Ectodermal cell (in vitro differentiated cells): ENCODE measurements around the gene DNASE1L1.
"Not testable (repeated sequence)": the region's sequence is repeated elsewhere in the genome, so short reads cannot be mapped to it uniquely, and the experiment has no call there.

Experiments
- H3K27ac ChIP-seq: 2 replicates; pipeline ENCODE4 v1.7.0; 2013; ENCODE audit warnings: mild to moderate bottlenecking, low read depth, low read length; ENCODE audit not compliant: insufficient read depth, poor library complexity, severe bottlenecking
- H3K27me3 ChIP-seq: 2 replicates; pipeline ENCODE4 v1.7.0; 2013; ENCODE audit warnings: mild to moderate bottlenecking, low read length; ENCODE audit not compliant: insufficient read depth, control insufficient read depth, poor library complexity, severe bottlenecking
- H3K36me3 ChIP-seq: one replicate; pipeline ENCODE4 v1.7.0; 2013; ENCODE audit warnings: low read length; ENCODE audit not compliant: control insufficient read depth, insufficient read depth
- H3K4me1 ChIP-seq: one replicate; pipeline ENCODE4 v1.7.0; 2013; ENCODE audit warnings: low read length; ENCODE audit not compliant: control insufficient read depth, insufficient read depth
- H3K4me3 ChIP-seq: 2 replicates; pipeline ENCODE4 v1.7.0; 2013; ENCODE audit warnings: low read depth, low read length, control low read depth; ENCODE audit not compliant: insufficient read depth
- H3K9me3 ChIP-seq: 2 replicates; pipeline ENCODE4 v1.7.0; 2013; ENCODE audit warnings: mild to moderate bottlenecking, low read length, moderate library complexity; ENCODE audit not compliant: control insufficient read depth
- WGBS, 2 experiments: methylation state at CpG; one replicate each; pipeline ENCODE4 v1.1.7; 2013; ENCODE audit warnings: missing lambda C conversion rate in 2 of 2; 5-methylcytosine and 5-hydroxymethylcytosine counted together

DNASE1L1 gene

GRCh38 chrX:154408659-154409221, 314 bp downstream of the DNASE1L1 start:
- H3K4me1 ChIP-seq, result peaks cover 4% of the 10 kb centered on the region
- 53 to 55% methylated on average over 10 of the region's 10 CpGs for WGBS, 2 experiments
- no peaks in the 10 kb centered on the region for H3K9me3 ChIP-seq
- H3K27me3 ChIP-seq, result no peaks in the 10 kb centered on the region
- peak overlapping the region; percentile 13 for H3K4me3 ChIP-seq
- no peak overlapping the region for H3K27ac ChIP-seq
- H3K36me3 ChIP-seq, result no peaks in the 10 kb centered on the region

- WGBS, 2 experiments, result 92 to 96% methylated on average over 16 of the region's 16 CpGs
- H3K36me3 ChIP-seq, result peaks cover 7% of the 10 kb centered on the region
- no peaks in the 10 kb centered on the region for H3K27me3 ChIP-seq
- H3K4me1 ChIP-seq, result no peaks in the 10 kb centered on the region
- H3K4me3 ChIP-seq, result no peak overlapping the region
- H3K27ac ChIP-seq, result no peak overlapping the region
- no peaks in the 10 kb centered on the region for H3K9me3 ChIP-seq
Observed at GRCh38 chrX:154404625-154405192, 4.3 kb downstream of the DNASE1L1 start.

GRCh38 chrX:154403858-154404257, 5.2 kb downstream of the DNASE1L1 start:
- Histone ChIP-seq H3K4me1 (no peaks in the 10 kb centered on the region), H3K9me3 (no peaks in the 10 kb centered on the region), H3K4me3 (no peak overlapping the region), H3K36me3 (peaks cover 12% of the 10 kb centered on the region), H3K27ac (no peak overlapping the region), H3K27me3 (no peaks in the 10 kb centered on the region)
- WGBS, 2 experiments, result 97 to 100% methylated on average over 3 to 4 of the region's 4 CpGs

GRCh38 chrX:154403192-154403591, 5.9 kb downstream of the DNASE1L1 start:
- H3K4me3 ChIP-seq, result no peak overlapping the region
- H3K27me3 ChIP-seq, result no peaks in the 10 kb centered on the region
- H3K36me3 ChIP-seq, result peaks cover 12% of the 10 kb centered on the region
- no peaks in the 10 kb centered on the region for H3K4me1 ChIP-seq
- 92% methylated on average over 10 of the region's 10 CpGs for WGBS, 2 experiments
- H3K9me3 ChIP-seq, result no peaks in the 10 kb centered on the region
- no peak overlapping the region for H3K27ac ChIP-seq

- H3K4me3 ChIP-seq, result no peak overlapping the region
- no peak overlapping the region for H3K27ac ChIP-seq
- H3K36me3 ChIP-seq, result peaks cover 12% of the 10 kb centered on the region
- no peaks in the 10 kb centered on the region for H3K9me3 ChIP-seq
- no peaks in the 10 kb centered on the region for H3K4me1 ChIP-seq
- WGBS, 2 experiments, result 88 to 89% methylated on average over 19 of the region's 19 CpGs
- H3K27me3 ChIP-seq, result no peaks in the 10 kb centered on the region
Observed at GRCh38 chrX:154402622-154403127, 6.4 kb downstream of the DNASE1L1 start.

- H3K4me1 ChIP-seq, result no peaks in the 10 kb centered on the region
- H3K36me3 ChIP-seq, result peaks cover 12% of the 10 kb centered on the region
- H3K27me3 ChIP-seq, result no peaks in the 10 kb centered on the region
- no peaks in the 10 kb centered on the region for H3K9me3 ChIP-seq
- 77 to 80% methylated on average over 4 to 6 of the region's 6 CpGs for WGBS, 2 experiments
- H3K4me3 ChIP-seq, result no peak overlapping the region
- H3K27ac ChIP-seq, result no peak overlapping the region
Observed at GRCh38 chrX:154401918-154402621, 7.0 kb downstream of the DNASE1L1 start.

GRCh38 chrX:154401045-154401799, 7.8 kb downstream of the DNASE1L1 start:
- 77 to 84% methylated on average over 6 of the region's 6 CpGs for WGBS, 2 experiments
- Histone ChIP-seq H3K4me1 (no peaks in the 10 kb centered on the region), H3K9me3 (no peaks in the 10 kb centered on the region), H3K4me3 (no peak overlapping the region), H3K36me3 (peaks cover 12% of the 10 kb centered on the region), H3K27me3 (no peaks in the 10 kb centered on the region), H3K27ac (no peak overlapping the region)

- not testable (repeated sequence) for H3K4me1 ChIP-seq, H3K27ac ChIP-seq, H3K9me3 ChIP-seq, H3K4me3 ChIP-seq, H3K27me3 ChIP-seq
- 94 to 95% methylated on average over 4 to 5 of the region's 6 CpGs for WGBS, 2 experiments
- H3K36me3 ChIP-seq, result peaks cover 12% of the 10 kb centered on the region
Observed at GRCh38 chrX:154400369-154400817, 8.7 kb downstream of the DNASE1L1 start.

GRCh38 chrX:154399527-154400368, 9.3 kb downstream of the DNASE1L1 start:
- WGBS, 2 experiments, result 72 to 93% methylated on average over 8 to 14 of the region's 14 CpGs
- Histone ChIP-seq H3K27ac (no peak overlapping the region), H3K27me3 (no peaks in the 10 kb centered on the region), H3K9me3 (no peaks in the 10 kb centered on the region), H3K36me3 (peaks cover 12% of the 10 kb centered on the region), H3K4me3 (peak overlapping the region; percentile 80), H3K4me1 (no peaks in the 10 kb centered on the region)
